Activated CD4-positive, alpha-beta T cell treated with anti-CD3 and anti-CD28 coated beads, Interleukin-2, amount 50 U/mL, for 24 hours (primary cell): ENCODE measurements around the gene CITED1.

Experiments used
- DNase-seq, 2 donors: peaks; one replicate each; pipeline ENCODE4 v3.0.0-alpha.2; 2020; ENCODE audit warnings: low read depth in 1 of 2, low spot score in 1 of 2

CITED1 gene

DNA sequence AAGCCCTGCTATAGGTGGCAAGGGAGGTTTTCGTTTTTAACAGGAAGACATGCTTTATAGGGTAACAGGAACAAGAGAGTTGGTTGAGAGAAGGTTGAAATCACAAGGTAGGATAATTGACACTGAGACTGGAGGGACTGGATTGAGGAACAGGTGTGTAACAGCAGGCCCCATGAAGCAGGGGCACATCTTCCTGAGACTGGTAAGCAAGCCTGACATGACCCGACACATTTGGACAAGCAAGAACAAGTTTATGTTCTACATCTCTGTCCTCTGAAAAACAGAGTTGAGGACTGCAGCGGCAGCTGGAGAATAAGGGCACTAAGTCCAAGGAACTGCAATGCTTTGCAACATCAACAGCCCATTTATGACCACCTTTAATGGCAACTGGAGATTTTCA lies 33.9 kb downstream of the CITED1 start:
- no peak for DNase-seq

DNA sequence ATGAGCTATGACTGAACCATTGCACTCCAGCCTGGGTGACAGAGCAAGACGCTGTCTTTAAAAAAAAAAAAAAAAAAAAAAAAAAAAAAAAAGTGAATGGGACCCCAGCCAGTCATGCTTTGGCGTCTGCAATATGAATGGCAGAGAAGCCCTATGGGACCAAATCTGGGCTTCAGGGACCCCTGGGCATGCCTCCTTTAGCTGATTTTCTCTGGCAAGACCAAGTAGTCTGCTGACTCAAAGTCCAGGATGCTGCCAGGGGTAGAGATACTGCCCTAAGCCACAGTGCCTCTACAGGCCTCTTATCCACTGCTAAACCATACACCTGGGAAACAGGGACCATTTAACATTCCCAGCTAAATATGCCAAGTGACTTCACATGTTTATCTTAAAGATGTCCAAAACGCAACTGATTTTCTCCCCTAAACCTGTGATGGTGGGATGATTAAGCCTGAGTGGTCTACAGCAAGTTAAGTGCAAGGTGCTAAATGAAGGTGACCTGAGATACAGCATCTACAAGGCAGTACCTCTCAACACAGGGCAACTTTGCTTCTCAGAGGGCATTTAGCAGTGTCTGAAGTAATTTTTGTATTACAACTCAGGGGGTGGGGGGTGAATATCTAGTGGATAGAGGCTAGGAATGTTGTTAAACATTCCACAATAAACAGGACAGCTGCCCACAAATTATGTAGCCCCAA lies 34.5 kb downstream of the CITED1 start:
- DNase-seq: no peak

DNA sequence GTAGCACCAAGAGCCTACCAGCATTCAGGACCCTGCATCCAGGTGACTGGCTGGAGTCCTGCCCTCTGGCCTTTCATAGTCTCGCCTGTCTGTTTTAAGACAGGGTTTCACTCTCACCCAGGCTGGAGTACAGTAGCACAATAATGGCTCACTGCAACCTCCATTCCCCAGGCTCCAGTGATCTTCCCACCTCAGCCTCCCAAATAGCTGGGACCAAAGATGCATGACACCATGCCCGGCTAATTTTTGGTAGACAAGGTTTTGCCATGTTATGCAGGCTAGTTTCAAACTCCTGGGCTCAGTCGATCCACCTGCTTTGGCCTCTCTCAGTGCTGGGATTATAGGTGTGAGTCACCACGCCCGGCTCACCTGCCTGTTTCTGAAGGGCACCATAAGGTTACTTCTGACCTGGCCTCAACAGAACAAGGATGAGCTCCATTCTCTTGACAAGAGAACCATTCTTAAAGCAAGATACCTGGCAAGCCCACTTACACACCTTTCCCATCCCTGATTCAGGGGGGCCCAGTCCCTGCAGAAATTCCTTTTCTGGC lies 35.3 kb downstream of the CITED1 start:
- no peak for DNase-seq

DNA sequence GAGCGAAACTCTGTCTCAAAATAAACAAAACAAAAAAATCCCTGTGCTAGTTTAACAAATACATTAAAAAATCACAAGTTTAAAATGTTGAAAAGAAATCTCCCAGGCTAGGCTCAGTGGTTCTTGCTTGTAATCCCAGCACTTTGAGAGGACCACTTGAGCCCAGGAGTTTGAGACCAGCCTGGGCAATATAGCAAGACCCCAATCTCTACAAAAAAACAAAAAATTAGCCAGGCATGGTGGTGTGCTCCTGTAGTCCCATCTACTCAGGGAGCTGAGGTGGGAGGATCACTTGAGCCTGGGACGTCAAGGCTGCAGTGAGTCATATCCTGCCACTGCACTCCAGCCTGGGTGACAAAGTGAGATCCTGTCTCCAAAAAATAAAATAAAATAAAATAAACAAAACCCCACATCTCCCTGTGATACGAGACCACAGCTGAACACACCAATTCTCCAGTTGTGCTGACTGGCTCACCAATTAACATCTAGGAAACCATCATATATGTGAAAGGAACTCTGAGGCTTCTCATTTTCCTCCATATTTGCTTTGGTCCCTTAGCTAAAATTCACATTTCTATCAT lies 36.0 kb downstream of the CITED1 start:
- DNase-seq: no peak

DNA sequence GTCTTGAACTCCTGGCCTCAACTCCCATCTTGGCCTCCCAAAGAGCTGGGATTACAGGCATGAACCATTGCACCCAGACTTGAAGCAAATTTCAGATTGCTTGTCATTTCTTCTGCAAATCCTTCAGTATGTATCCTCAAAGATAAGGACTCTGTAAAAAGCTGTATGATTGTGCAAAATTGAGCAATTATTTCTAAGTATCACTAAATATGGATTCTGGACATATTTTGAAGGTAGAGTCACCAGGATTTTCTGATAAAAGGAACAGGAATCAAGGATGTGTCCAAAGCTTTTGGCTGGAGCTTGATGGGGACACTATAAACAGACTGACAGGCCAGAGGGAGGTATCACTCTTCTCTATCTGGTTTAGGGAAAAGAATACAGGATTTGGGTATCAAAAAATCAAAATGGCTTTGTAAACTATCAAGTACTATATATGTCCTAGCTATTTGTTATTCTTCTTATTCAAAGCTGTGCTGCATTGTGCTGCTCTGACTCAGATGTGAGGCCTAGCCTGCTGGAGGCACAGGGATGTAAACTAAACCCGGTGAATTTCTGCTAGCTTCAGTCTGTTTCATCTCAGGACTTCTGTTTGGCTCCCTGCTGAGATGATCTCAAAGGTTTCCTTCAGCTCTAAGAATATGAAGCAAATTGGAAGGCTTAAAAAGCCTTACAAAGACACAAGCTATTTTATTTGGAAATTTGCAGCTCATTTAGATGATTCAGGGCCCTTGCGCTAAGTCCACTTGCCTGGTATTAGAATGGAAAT lies 36.9 kb downstream of the CITED1 start:
- no peak for DNase-seq

DNA sequence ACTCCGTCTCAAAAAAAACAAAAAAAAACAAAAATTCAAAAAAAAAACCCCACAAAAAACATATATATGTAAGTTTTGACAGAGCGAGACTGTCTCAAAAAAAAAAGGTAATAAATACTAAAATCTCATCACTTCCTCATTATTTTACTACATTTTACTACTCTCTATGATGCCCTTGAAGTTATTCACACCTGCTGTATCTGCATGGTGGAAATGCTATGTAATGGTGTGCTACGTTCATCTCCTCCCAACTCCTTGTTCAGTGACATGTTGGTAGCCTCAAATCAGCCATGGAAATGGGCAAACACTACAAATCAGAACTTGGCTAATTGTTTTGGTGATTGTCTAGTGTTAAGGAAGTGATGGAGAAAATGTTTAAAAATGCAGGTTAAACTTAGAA lies 40.5 kb downstream of the CITED1 start:
- DNase-seq: no peak

DNA sequence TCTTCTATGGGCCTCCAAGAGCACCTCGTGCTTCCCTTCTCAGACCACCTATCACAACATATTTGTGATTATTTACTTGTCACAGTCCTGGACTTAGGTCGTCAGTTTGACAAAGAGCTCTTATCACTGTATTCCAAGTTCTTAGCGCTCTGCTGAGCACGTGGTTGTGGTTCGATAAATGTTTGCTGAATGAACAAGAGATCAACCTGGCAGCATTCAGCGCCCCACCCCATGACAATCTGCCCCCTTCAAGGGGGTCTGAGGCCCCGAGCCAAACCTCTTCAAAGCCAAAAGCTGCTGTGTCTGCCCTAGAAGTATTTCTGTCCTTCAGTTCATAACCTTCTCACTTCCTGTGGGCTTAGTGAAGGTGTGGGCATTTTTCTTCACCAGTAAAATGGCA lies 43.6 kb downstream of the CITED1 start:
- DNase-seq: no peak

DNA sequence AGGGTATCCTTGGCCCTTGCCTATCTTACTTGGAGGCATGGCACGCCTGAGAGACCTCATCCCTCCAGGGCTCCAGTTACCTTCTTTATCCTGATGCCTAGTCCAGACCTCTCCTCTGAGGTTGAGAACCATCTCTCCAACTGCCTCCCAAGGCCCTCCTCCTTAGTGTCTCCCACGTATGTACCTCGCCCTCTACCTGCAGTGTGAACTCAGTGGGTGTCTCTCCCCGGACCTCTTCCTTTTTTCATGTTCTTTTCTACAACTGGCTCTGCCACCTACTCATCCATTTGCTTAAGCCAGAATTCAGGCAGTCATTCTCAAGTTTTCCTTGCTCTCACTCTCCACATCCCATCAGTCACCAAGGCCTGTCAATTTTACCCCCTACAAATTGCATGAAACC lies 45.3 kb downstream of the CITED1 start:
- no peak for DNase-seq

DNA sequence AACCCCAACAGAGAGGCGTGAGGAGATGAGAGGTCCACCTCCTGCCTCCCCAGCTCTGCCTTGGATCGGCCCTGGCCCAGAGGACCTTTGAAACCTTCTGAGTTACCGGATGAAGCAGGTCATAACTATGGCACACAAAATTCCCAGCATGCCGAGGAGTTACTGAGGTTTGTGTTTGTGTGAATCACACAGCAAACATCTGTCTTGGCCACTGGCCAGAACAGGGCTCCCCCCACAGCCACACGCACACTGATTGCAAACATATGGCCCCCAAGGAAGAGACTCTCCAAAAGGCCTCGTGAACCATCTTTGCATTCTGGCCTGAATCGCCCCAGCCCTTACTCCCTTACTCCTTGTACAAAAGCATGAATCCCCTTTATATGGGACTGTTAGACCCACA lies 47.5 kb downstream of the CITED1 start:
- DNase-seq: no peak

DNA sequence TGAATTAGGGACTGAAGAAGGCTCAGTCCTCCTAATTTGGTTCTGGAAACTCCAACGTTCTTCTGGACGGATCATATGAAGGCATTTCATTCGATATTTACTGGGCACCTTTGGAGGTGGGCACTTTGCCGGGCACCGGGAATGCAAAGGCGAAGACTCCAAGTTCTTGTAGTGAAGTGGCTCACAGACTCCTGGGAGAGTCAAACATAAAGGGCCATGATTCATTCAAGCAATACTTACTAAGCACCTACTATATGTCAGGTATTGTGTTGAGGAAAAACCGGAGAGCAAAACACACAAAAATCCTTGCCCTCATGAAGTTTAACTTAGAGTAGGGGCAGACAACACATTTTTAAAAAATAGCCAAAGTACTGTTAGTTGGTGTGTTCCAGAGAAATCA lies 49.9 kb downstream of the CITED1 start:
- DNase-seq: no peak

DNA sequence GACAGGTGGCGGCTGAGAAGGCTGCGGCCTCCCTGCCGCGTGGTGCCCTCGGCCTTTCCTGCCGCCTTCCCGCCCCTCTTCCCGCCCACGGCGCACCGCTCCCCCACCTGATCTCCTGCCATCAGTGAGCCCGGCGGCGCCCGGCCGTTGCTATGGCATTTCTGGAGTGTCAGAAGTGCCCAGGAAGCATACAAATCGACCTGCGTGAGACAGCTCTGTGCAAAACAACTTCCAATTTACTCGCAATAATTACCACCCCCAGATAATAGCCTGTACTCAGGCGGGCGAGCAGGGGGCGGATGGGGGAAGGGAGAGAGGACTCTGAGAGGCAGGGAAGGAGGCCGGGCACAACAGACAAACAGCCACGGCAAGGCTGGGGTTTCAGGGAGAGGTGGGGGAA lies 50.3 kb downstream of the CITED1 start:
- no peak for DNase-seq

DNA sequence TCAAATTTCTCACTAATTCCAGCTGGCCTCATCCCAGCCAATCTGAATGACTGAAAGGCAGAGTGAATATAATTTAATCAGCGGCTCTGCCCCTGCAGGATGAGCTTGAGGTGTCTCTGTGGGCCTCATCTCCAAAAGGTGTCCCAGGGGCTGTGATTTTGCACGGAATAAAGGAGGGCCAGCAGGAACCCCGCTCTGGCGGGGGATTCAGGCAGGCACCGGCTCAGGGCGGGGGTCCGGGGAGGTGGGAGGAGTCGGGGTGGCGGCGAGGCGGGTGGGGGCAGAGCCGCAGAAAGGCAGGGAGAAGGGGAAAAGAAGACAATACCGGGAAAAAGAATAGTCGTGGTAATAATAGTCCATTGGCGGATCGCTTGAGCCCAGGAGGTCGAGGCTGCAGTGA lies 50.9 kb downstream of the CITED1 start:
- DNase-seq: no peak

DNA sequence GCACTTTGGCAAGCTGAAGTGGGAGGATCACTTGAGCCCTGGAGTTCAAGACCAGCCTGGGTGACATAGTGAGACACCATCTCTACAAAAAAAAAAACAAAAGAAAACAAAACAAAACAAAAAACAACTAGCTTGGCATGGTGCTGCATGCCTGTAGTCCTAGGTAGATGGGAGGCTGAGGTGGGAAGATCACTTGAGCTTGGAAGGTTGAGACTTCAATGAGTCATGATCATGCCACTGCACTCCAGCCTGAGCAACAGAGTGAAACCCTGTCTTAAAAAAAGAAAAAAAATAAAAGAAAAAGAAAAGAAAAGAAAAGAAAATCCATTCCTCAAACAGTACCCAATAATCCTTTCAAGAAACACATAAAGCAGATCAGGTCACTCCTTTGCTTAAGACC lies 52.0 kb downstream of the CITED1 start:
- DNase-seq: no peak
